Measurements from ENCODE around the gene SMIM41.
A peak's percentile ranks its signal among the peaks of the same experiment; 100 is the strongest.

SMIM41 gene

GRCh38 chr12:52079576-52080402 lies at the start of gene SMIM41:
Gene SMIM41, plus strand, starts transcription at chr12:52079704. Its CDS starts 76 bp downstream, at chr12:52079780.
- DNase-seq (ENCODE audit: low spot score) = no peak

DNA sequence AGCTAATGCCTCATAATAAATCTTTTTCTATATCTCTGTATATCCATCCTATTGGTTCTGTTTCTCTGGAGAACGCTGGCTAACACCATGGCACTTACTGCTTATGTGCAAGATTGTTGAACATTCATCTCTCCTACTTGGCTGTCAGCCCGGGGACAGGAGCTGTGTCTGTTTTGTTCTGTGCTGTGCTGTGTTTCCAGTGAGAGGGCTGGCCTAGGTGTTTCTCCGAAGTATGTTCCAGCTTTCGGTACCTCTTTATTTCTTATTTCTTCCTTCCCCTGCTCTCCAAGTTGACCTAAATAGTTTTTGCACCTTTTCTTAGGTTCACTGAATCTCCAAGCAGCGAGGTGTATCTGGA lies 47.1 kb upstream of the SMIM41 start:
- DNase-seq (ENCODE audit: low spot score) = peak; percentile 84

DNA sequence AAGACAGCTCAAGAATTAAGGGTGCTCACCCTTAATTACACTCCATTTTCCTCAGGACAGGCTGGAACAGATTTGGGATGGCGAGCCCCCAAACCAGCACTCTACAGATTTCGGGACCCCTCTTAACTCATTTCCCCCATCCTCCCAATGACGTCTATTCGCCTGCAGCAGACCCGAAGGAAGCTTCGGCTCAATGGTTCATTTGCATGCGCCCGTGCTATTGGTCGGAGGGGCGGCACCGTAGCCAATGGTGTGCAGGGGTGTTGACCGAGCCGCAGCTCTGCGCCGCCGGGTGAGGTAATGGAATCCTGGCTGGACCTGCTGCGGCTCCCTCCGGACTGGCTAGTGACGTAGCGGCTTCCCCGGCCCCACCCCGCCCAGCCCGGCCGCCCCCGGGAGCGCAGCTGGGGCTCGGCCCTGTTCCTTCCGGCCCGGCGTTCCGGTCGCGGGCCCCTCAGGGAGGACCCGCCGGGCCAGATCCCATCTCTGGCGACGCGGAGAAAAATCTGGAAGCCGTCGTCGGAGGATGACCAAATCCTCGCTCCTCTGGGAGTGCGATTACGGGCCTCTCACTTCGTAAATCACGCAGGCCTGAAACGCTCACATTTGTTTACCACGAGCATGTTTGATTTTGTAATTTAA lies 46.6 kb upstream of the SMIM41 start:
- peak; percentile 98 for DNase-seq (ENCODE audit: low spot score)

DNA sequence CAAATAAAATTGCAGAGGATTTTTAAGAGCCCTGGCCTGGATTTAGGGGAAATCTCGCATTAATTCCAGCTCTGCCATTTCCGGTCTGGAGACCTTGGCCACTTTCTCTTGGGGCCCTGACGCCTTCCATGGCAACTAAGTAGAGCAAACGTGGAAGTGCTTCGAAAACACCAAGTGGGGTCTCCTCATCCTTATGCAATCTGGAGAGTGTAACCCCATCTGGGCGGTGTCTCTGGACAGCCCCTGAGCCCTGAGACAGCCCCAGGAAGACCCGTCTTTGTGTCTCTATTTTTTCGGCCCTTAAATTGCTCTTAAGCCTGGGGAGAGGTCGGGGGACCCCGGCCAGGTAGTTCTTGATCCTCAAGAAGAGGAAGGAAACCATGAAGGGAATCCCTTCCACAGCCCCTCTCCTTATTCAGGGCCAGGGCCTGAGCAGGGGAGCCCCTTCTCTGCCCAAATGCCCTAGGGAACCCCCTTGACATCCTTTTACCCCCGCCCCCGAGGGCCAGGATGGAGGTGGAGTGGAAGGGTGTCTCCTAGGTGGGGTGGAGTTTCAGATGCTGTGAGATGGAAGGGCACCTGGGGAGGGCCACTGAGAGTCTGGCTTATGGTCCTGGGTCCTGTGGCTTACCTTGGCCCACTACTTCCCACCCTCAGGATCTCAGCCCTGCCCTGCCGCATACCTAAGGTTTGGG lies 45.9 kb upstream of the SMIM41 start:
- DNase-seq (ENCODE audit: low spot score) = no peak

DNA sequence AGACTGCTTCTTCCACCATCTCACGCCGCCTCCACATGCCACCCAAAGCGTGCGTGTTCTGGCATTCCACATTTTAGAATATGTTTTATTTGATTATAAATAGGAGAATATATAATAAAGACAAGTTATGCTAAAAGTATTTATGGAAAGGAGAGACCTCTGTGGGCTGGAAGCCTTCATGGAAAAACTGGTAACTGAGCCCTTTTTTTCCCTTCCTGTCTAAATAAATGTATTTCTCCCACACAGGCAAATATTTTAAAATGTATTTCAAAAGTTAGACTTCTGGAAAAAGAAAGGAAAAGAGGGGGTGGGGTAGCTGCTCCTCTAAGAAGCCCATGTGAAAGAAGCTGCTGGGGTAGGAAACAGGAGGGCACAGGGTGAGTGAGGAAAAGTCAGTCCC lies 44.3 kb upstream of the SMIM41 start:
- DNase-seq (ENCODE audit: low spot score) = no peak

GRCh38 chr12:52035926-52036325 lies 43.6 kb upstream of the SMIM41 start:
- no peak for DNase-seq (ENCODE audit: low spot score)

- peak; percentile 83 for DNase-seq (ENCODE audit: low spot score)
Measured at GRCh38 chr12:52036587-52037171, 42.8 kb upstream of the SMIM41 start.

- DNase-seq (ENCODE audit: low spot score) = no peak
Measured at GRCh38 chr12:52037248-52037861, 42.1 kb upstream of the SMIM41 start.

GRCh38 chr12:52038447-52038846 lies 41.1 kb upstream of the SMIM41 start:
- DNase-seq (ENCODE audit: low spot score) = no peak

DNA sequence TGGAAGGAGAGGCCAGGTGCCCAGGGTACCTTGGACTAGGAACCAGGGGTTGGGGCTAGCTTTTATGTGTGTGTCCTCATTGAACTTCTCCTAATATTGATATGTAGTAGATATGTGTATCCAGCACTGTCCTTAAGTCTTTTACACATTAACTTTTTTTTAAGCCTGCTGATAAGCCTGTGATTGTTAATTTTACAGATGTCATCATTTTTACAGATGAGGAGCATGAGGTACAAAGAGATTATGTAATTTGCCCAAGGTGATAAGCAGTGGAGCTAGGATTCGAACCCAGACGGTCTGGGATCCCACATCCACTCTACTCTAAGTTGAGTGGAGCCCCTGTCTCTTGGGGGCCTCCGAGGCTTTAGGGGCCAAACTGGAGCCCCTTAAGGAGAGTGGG lies 38.5 kb upstream of the SMIM41 start:
- no peak for DNase-seq (ENCODE audit: low spot score)

DNA sequence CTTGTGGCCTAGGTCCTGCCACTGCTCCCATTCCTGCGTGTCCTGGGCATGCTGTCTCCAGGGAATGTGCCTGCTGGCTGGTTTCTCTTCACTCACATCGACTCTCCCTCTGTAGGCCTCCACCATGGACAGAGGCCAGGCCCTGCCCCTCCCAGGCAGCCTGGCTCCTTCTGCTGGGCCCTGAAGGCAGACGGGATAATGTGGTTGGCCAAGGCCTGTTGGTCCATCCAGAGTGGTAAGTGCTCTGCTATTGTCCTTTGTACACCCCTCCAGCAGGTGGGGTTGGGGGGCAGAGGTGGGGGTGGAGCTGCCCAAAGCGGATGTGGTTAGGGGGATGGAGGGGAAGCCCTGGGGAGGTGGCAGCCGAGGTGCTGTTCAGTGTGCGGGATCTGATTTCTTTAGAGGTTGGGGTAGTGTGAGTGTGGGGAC lies 37.8 kb upstream of the SMIM41 start:
- DNase-seq (ENCODE audit: low spot score) = no peak

DNA sequence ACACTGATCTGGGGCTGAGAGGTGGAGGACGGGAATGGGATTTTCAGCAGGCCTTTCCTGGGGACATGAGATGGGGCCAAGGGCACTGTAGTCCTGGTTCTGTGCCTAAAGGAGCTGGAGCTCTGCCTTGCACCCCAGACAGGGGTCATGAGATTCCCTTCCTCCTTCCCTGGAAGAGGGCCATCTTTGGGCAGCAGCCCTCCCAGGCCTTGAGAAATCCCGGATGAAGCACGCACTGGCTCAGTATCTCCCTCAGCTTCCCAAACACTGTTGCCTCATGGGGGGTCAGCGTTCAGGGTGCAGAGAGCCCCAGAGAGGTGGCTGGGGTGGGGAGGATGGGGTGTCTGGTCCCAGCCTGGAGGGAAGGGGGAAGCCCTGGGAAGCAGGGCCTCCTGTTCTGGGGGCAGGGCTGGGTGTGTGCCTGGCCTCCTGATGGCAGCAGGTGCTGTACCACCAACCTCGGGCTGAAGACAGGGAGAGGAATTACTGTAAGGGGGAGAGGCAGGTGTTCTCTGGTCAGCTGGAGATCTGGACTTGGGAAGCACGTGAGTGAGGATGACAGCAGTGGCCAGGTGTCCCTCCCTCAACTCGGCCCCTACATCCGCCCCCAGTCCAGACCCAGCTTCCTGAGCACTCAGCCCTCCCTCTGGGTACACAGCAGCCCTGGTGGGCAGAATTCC lies 36.7 kb upstream of the SMIM41 start:
- no peak for DNase-seq (ENCODE audit: low spot score)

DNA sequence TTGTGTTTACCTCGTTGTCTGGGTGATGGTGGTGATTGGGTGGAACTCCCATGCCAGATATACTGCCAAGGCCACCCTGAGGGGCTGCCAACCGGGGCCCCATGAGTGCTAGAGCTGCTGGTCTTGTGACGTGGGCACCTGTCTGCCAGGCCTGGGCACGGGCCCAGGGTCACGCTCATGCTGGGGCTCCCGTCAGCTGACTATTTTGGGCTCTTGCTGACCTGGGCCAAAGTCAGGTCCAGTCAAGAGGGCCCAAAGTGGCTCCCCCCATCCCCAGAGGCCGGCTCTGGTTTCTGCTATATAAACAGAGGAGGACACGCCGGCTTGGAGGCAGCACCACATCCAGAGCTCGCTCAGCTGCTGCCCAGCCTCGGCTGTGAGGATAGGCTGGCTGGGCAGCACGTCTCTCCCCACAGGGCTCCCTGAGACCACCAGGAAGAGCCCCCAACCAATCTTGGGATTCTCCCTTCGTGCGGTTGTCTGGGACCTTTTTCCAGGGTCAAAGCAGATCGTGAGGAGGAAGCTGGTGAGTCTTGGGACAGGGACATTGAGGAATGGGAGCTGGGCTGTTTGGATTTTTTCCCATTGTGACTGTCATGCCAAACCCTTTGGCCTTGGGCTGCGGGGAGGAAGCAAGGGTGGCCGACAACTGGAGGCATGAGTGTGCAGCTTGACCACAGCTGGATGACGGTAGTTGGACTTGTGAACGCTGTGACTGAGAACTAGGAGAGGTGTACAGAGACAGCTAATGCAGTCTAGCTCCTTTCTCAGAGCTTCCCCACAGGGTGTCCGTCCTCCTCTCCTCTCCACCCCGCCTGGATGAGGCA lies 35.9 kb upstream of the SMIM41 start:
- no peak for DNase-seq (ENCODE audit: low spot score)

DNA sequence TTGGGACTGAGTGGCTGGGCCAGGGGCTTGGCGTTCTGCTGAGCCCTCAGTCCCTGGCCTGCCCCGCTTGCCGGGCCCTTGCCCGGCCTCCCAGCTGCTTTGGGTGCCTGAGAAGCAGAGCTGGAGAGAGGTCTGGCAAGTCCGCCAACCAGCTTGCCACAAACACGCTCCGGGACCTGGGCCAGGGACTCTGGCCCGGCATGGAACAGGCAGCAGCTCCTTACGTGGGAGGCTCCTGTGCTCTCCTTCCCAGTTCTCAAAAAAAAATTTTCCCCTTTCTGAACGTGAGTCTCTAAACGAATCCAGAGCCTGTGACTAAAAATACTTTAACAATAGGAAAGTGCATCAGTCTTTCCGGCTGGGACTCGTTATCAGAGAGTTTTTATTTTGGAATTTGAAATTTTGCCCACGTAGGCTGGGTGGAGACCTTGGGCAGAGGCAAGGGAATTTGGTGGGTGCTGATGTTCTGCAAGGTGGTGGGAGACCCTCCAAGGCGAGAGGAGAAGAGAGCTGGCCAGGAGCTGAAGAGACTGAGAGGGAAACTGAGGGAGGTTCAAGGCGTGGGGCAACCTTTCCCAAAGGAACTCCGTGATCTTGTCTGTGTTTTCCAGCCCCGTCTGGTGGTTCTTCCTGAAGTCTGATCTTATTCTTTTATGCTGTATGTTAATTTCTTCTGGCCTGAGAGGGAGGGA lies 35.1 kb upstream of the SMIM41 start:
- peak; percentile 79 for DNase-seq (ENCODE audit: low spot score)

GRCh38 chr12:52045794-52046199 lies 33.7 kb upstream of the SMIM41 start:
- no peak for DNase-seq (ENCODE audit: low spot score)

GRCh38 chr12:52046859-52047258 lies 32.6 kb upstream of the SMIM41 start:
- DNase-seq (ENCODE audit: low spot score) = no peak

DNA sequence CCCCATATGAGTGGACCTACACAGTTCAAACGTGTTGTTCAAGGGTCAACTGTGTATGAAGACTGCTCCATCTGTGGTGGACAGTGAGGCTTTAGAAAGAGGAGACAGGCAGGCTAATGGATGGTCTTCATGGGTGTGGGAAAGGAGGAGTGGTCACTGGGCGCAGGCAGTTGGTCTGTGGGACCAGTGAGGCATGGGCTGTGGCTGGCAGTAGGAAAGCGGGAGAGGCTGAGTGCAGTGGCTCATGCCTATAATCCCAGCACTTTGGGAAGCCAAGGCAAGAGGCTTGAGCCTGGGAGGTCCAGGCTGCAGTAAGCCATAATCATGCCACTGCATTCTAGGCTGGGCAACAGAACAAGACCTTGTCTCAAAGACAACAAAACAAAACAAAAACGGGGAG lies 30.2 kb upstream of the SMIM41 start:
- no peak for DNase-seq (ENCODE audit: low spot score)

DNA sequence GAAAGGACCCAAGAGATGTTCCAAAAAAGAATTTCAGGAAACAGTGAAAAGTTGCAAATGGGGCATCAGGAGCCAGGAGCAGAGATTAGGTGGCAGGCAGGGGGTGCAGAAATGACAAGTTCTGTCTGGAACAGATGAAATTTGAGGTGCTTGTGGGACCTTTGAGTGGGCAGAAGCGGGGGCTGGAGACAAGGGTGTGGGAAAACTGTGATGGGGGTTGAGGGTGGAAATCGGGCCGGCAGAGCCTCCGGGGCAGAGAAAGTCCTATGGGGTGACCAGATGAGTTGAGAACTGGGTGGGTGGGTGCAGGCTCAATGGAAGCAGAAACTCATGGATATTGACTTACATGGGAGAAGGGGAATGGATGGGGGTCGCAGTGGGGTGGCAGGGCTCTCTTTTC lies 29.8 kb upstream of the SMIM41 start:
- no peak for DNase-seq (ENCODE audit: low spot score)

DNA sequence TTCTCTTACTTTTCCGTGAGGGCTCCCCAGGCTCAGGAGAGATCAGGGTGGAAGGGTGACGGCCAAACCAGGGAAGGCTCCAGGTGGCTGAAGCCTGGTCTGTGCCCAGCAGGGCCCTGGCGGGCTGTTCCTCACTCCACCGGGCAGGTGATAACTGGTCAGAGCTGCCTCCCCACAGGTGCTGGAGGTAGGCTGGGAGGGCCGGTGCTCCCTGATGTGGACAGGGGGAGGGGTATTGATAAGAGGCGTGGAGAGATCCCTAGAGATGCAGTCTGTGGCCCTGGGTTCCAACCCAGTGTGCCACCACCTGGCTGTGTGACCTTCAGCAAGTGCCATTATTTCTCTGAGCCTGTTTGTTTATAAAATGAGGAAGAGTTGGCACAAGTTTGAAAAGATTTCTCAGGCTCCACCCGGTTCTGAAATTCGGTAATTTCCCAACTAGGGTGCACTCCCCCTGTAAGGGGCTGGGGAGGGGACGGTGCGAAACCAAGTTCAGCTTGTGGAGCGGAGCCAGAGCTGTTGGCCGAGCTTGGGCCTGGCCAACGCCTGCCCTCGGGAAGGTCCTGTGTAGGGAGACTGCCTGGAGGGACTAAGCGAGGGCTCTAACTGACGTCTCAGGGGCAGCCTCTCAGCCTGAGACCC lies 29.3 kb upstream of the SMIM41 start:
- DNase-seq (ENCODE audit: low spot score) = no peak
